Activated effector memory CD4-positive, alpha-beta T cell treated with Interleukin-2 at 50 U/mL for 16 hours (primary cell): Measurements from ENCODE around the gene MMP3.

Experiments
- DNase-seq: peaks from one replicate; pipeline ENCODE4 v3.0.0-alpha.2; 2020

Gene MMP3

DNA sequence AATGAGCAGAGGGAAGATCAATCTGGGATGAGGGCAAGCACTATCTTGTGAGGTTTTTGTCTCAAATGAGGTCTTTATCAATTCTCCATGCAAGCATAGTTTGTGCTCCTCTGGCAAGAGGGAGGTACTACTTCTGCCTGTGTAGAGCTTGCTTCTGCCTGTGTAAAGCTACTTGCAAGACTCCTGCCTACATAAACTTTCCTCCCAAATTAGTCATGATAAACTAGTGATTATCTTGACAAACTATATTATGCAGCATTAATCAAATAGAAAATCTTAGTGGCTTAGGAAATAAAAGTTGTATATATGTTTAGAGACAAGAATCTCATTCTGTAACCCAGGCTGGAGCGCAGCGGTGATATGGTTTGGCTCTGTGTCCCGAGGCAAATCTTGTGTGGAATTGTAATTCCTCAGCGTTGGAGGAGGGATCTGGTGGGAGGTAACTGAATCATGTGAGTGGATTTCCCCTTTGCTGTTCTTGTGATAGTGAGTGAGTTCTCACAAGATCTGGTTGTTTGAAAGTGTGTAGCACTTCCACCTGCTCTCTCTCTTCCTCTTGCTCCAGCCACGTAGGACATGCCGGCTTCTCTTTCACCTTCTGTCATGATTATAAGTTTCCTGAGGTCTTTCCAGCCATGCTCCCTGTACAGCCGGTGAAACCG, 54.9 kb downstream of the MMP3 start:
- DNase-seq: no peak
